Mesodermal cell (in vitro differentiated cells): ENCODE results near the gene DCAF8.
A peak's percentile ranks its signal among the peaks of the same experiment; 100 is the strongest.

ENCODE experiments used
- H3K27ac ChIP-seq: 2 replicates; pipeline ENCODE4 v1.7.0; 2013; ENCODE audit warnings: mild to moderate bottlenecking, low read depth, low read length, moderate library complexity; ENCODE audit not compliant: severe bottlenecking
- H3K36me3 ChIP-seq: 2 replicates; pipeline ENCODE4 v1.7.1; 2013; ENCODE audit warnings: mild to moderate bottlenecking, low read length, moderate library complexity; ENCODE audit not compliant: control insufficient read depth, insufficient read depth
- H3K4me1 ChIP-seq: one replicate; pipeline ENCODE4 v1.7.1; 2013; ENCODE audit warnings: mild to moderate bottlenecking, low read length; ENCODE audit not compliant: insufficient read depth, control insufficient read depth, poor library complexity, severe bottlenecking
- H3K4me3 ChIP-seq: 2 replicates; pipeline ENCODE4 v1.7.0; 2013; ENCODE audit warnings: low read length, control low read depth, mild to moderate bottlenecking; ENCODE audit not compliant: insufficient read depth, poor library complexity, severe bottlenecking; ENCODE audit errors: extremely low read depth
- H3K9me3 ChIP-seq: 2 replicates; pipeline ENCODE4 v1.7.1; 2013; ENCODE audit warnings: mild to moderate bottlenecking, low read length, moderate library complexity; ENCODE audit not compliant: control insufficient read depth
- WGBS, 2 experiments: methylation state at CpG; one replicate each; pipeline ENCODE4 v1.1.5; 2013; ENCODE audit warnings: missing lambda C conversion rate in 2 of 2; ENCODE audit not compliant: insufficient coverage in 2 of 2; 5-methylcytosine and 5-hydroxymethylcytosine counted together

The DCAF8 gene

GRCh38 chr1:160197231-160197630 is 65.1 kb downstream of the DCAF8 start:
- H3K4me1 ChIP-seq = peaks cover 13% of the 10 kb centered on the region
- no peak overlapping the region for H3K4me3 ChIP-seq
- no peaks in the 10 kb centered on the region for H3K9me3 ChIP-seq
- WGBS, 2 experiments = 93 to 97% methylated on average over 3 of the region's 4 CpGs
- no peaks in the 10 kb centered on the region for H3K36me3 ChIP-seq
- H3K27ac ChIP-seq = no peak overlapping the region

DNA sequence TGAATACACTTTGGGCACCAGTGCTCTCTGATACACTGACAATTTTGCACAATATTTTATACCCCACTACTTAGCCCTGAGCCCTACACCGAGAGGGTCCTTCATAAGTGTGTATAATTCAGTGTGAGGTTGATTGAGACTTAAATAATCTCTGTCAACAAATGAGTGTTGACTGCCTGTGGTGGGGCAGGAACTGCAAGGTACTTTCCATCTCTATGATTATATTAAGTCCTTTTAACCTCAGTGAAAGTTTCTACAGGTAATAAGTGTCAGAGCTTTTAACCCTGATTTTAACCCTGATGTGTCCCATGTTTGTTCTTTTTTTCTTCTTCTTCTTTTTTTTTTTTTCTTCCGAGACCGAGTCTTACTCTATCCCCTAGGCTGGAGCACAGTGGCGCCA is 66.2 kb downstream of the DCAF8 start:
- Histone ChIP-seq H3K4me3 (no peak overlapping the region), H3K9me3 (no peaks in the 10 kb centered on the region), H3K4me1 (peaks cover 16% of the 10 kb centered on the region), H3K36me3 (no peaks in the 10 kb centered on the region), H3K27ac (no peak overlapping the region)
- 67 to 100% methylated on average over 2 to 3 of the region's 4 CpGs for WGBS, 2 experiments

GRCh38 chr1:160194737-160195059 is 67.7 kb downstream of the DCAF8 start:
- no peaks in the 10 kb centered on the region for H3K36me3 ChIP-seq
- H3K9me3 ChIP-seq = no peaks in the 10 kb centered on the region
- H3K4me3 ChIP-seq = no peak overlapping the region
- no peak overlapping the region for H3K27ac ChIP-seq
- peaks cover 20% of the 10 kb centered on the region for H3K4me1 ChIP-seq
- WGBS, 2 experiments = 85 to 100% methylated on average over 1 of the region's 2 CpGs

DNA sequence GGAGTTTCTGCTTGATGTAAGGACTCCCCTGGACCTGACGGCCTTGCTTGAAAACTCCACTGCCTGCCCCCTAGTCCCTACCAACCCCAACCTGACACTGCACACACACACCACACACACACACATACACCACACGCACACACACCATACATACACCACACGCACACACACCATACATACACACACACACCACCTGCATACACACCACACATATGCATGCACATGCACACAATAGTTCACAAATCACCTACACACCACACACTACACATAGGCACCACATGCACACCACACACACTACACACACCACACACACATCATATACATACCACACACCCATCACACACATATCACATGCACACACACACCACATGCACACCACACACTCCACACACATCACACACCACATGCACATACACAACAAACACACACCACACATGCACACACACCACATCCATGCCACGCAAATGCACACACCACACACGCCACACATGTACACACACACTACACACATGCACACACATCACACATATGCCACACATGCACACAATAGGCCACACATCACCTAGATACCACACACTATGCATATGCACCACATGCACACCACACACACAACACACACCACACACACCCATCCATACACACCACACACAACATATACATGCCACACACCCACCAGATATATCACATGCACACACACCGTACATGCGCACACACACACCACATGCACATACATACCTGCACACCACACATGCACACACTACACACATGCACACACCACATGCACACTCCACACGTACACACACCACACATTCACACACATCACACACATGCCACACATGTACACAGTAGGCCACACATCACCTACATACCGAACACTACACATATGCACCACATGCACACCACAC is 68.3 kb downstream of the DCAF8 start:
- no peak overlapping the region for H3K27ac ChIP-seq

DNA sequence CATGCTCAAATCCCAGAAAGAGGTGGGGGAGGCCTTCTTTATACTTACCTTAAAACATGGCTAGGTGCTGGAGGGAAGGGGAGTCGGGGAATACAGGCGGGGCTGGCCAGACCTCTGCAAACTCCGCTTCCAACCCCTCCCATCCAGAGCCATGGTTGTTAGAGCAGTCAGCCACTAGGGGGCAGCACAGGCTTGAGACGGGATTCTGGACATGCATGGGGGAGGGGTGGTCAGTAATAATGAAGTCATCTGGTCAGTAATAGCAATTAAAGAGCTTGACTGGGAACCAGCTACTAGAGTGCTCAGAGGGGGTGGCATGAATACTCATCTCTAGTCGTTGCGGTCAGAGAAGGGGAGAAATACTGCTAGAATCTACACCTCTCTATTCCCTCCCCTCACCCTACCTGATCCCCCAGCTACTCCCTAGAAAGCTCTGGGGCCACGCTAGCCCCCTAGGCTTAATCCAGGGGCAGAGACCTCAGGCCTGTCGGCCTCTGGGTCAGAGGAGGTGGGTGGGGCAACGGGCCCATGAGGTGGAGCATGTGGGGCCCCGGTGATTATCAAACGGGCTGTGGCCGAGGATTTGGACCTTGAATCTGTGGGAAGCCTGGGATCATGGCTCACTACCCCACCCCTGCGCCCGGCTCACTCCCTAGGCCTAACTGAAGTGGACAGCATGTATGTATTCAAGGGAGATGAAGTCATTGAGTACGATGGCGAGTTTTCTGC is 69.1 kb downstream of the DCAF8 start:
- 65 to 66% methylated on average over 4 to 7 of the region's 16 CpGs for WGBS, 2 experiments
- Histone ChIP-seq H3K9me3 (no peaks in the 10 kb centered on the region), H3K4me3 (no peak overlapping the region), H3K36me3 (no peaks in the 10 kb centered on the region), H3K4me1 (peaks cover 20% of the 10 kb centered on the region), H3K27ac (peak overlapping the region; percentile 66)

More for the DNA sequence above, 68.3 kb downstream of the DCAF8 start:
- peaks cover 20% of the 10 kb centered on the region for H3K4me1 ChIP-seq
- no peaks in the 10 kb centered on the region for H3K9me3 ChIP-seq
- no peaks in the 10 kb centered on the region for H3K36me3 ChIP-seq
- H3K4me3 ChIP-seq = no peak overlapping the region
- WGBS, 2 experiments = 61 to 73% methylated on average over 7 to 9 of the region's 9 CpGs

DNA sequence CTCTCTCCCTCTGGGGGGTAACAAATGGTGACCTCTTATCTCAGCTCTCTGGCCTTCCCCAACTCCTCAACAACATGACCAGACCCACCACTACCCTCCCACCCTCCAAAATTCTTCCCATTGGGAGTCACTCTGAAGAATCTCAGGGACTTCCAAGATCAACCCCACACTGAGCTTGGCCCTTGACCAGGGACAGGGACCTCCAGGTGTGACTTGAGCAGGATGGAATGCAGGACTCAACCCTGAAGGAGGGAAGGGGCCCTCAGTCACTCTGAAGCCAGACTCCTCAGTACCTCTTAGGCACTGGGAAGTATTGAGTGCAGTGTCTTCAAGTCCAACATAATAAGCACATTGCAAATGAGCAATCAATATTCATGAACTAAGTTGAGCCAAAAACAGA is 70.1 kb downstream of the DCAF8 start:
- Histone ChIP-seq H3K4me1 (peaks cover 20% of the 10 kb centered on the region), H3K9me3 (no peaks in the 10 kb centered on the region), H3K27ac (no peak overlapping the region), H3K36me3 (no peaks in the 10 kb centered on the region), H3K4me3 (no peak overlapping the region)

- Histone ChIP-seq H3K4me1 (peaks cover 20% of the 10 kb centered on the region), H3K27ac (no peak overlapping the region), H3K9me3 (no peaks in the 10 kb centered on the region), H3K4me3 (no peak overlapping the region), H3K36me3 (no peaks in the 10 kb centered on the region)
- WGBS, 2 experiments = 89 to 100% methylated on average over 1 to 2 of the region's 3 CpGs
These were observed 70.6 kb downstream of the DCAF8 start for GRCh38 chr1:160191756-160192155.

DNA sequence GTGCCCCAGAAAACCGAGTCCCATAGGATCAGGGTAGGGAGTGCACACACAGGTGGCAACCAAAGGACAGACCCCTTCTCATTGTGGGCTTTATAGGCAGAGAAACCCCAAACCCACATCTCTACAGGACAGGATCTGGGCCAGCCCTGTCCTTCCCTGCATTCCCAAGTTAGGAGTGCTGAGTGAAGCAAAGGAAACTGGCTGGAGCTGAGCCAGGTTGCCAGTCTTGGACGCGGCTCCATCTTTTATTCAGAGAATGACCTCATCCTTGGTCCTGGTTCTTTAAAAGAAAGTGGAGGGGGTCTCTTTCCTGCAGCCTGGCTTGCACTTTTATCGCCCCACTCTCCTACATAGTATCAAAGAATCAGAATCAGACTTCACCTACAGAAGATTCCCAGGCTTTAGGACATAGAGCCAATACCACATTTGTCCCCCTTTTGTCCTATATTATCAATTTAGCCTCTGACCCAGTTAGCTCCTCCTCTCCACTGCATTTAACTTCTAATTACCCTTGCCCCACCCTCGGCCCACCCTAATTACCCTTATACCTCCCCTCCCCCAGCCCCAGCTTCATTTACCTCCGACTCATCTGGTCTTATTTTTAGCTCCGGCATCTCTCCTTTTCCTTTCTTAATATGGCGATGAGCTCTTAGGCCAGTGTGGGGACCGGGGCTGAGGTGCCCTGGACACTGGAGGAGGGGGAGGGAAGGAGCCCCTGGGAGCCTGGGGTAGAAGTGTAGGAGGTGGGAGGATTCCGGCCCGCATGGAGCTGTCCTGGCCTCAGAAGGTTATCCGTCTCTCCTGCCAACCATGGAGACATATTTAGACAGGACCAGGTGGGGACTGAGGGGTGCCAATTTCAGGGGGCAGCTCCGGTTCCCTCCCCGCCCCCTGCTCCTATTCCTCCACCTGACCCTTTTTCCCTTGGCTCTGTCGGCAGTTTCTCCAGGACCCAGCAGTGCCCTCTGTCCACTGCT is 72.4 kb downstream of the DCAF8 start, which contains the start of gene CASQ1:
CASQ1 (plus strand) TSS at position 927 of the 977 bp plus-strand sequence. CDS start 177 bp downstream, outside the sequence.
- Histone ChIP-seq H3K4me1 (peaks cover 20% of the 10 kb centered on the region), H3K4me3 (no peak within 1 kb of the TSS), H3K36me3 (no peaks in the 10 kb centered on the region), H3K27ac (no peak within 1 kb of the TSS), H3K9me3 (no peaks in the 10 kb centered on the region)
- WGBS, 2 experiments = 87 to 89% methylated on average over 8 to 10 of the region's 15 CpGs

DNA sequence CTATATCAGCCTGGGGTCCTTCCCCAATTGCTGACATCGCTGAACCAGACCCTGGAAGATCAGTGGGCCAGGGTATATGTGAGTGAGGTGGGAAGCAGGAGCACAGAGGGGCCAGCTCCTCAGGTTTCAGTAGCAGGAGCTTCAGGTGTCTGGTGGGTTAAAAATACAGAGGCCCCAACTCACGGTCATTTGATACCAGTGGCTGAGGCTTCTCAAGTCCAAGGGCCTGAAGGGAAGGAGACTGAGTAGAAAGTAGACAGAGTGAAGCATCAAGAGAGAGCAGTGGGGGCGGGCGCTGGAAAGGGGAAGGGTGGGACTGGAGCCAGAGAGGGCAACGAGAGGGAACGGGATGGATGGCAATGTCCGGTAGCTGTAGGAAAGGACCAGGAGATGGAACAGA is 74.0 kb downstream of the DCAF8 start:
- Histone ChIP-seq H3K36me3 (no peaks in the 10 kb centered on the region), H3K27ac (no peak overlapping the region), H3K4me3 (no peak overlapping the region), H3K9me3 (no peaks in the 10 kb centered on the region), H3K4me1 (peaks cover 18% of the 10 kb centered on the region)
- 92 to 93% methylated on average over 7 of the region's 7 CpGs for WGBS, 2 experiments

DNA sequence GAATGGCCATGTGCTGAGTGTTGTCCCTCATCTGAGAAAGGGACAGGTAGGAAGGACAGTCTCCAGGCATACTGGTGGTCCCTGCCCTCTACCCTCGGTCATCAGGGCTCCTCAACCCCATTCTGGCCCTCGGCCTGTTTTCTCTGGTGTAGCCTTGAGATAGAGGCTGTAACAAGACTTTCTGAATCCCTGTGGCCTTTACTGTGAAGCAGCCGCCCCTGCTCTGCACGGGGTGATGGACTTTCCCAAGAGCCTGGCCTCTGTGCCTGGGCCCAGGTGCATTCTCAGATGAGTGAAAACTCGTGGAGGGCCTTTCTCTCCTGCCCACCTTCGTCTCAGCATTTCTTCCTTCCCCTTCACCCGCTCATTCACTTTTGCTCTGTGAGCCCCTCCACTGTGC is 74.9 kb downstream of the DCAF8 start:
- H3K27ac ChIP-seq = no peak overlapping the region
- H3K4me3 ChIP-seq = no peak overlapping the region
- WGBS, 2 experiments = 80 to 94% methylated on average over 1 to 6 of the region's 7 CpGs
- H3K36me3 ChIP-seq = no peaks in the 10 kb centered on the region
- H3K9me3 ChIP-seq = no peaks in the 10 kb centered on the region
- peaks cover 9% of the 10 kb centered on the region for H3K4me1 ChIP-seq
